ENCODE data around the gene TBCEL. TPM values are rescaled to one million over a fixed set of nuclear protein-coding genes. Genes with fewer than 3 reads are reported as not detected.

Gene TBCEL
- total RNA-seq, 1 donor from 2014 or later, result 25.0 TPM

- no peak overlapping the region for H3K4me3 ChIP-seq
- H3K36me3 ChIP-seq, result no peaks in the 10 kb centered on the region
- intact Hi-C loops (cut with micrococcal nuclease), result no loop called here
- DNase-seq, result no peak
- H3K9me3 ChIP-seq (replicated peaks), result no peaks in the 10 kb centered on the region
- H3K27me3 ChIP-seq (ENCODE audit: low read depth), result peaks cover 43% of the 10 kb centered on the region
- H3K4me1 ChIP-seq, result peaks cover 3% of the 10 kb centered on the region
- TF ChIP-seq CTCF (IDR thresholded peaks at IDR 0.05; ENCODE audit: borderline replicate concordance), result no peak
- no peak overlapping the region for H3K27ac ChIP-seq (replicated peaks)
Observed at GRCh38 chr11:120978701-120979100, 45.2 kb upstream of the TBCEL start.

- peak; percentile 24 for DNase-seq
- H3K4me3 ChIP-seq, result peak overlapping the region; percentile 65
- peak; percentile 52 for TF ChIP-seq CTCF (IDR thresholded peaks at IDR 0.05; ENCODE audit: borderline replicate concordance)
- intact Hi-C loops (cut with micrococcal nuclease), result no loop called here
- no peaks in the 10 kb centered on the region for H3K9me3 ChIP-seq (replicated peaks)
- H3K36me3 ChIP-seq, result no peaks in the 10 kb centered on the region
- H3K27me3 ChIP-seq (ENCODE audit: low read depth), result peaks cover 51% of the 10 kb centered on the region
- H3K27ac ChIP-seq (replicated peaks), result no peak overlapping the region
- peaks cover 12% of the 10 kb centered on the region for H3K4me1 ChIP-seq
Observed at GRCh38 chr11:120985718-120986569, 38.0 kb upstream of the TBCEL start.

GRCh38 chr11:120988603-120989002 lies 35.3 kb upstream of the TBCEL start:
- H3K27me3 ChIP-seq (ENCODE audit: low read depth), result peaks cover 59% of the 10 kb centered on the region
- H3K4me3 ChIP-seq, result no peak overlapping the region
- H3K27ac ChIP-seq (replicated peaks), result no peak overlapping the region
- H3K36me3 ChIP-seq, result no peaks in the 10 kb centered on the region
- intact Hi-C loops (cut with micrococcal nuclease), result no loop called here
- H3K4me1 ChIP-seq, result peaks cover 12% of the 10 kb centered on the region
- no peak for TF ChIP-seq CTCF (IDR thresholded peaks at IDR 0.05; ENCODE audit: borderline replicate concordance)
- no peaks in the 10 kb centered on the region for H3K9me3 ChIP-seq (replicated peaks)
- DNase-seq, result no peak

GRCh38 chr11:120991830-120992686 lies 31.8 kb upstream of the TBCEL start:
- Histone ChIP-seq H3K9me3 (replicated peaks) (no peaks in the 10 kb centered on the region), H3K4me3 (no peak overlapping the region), H3K4me1 (no peaks in the 10 kb centered on the region), H3K27me3 (ENCODE audit: low read depth) (peaks cover 47% of the 10 kb centered on the region), H3K27ac (replicated peaks) (no peak overlapping the region), H3K36me3 (no peaks in the 10 kb centered on the region)
- intact Hi-C loops (cut with micrococcal nuclease), result no loop called here
- DNase-seq, result no peak
- no peak for TF ChIP-seq CTCF (IDR thresholded peaks at IDR 0.05; ENCODE audit: borderline replicate concordance)

GRCh38 chr11:120994091-120994859 lies 29.6 kb upstream of the TBCEL start:
- H3K27me3 ChIP-seq (ENCODE audit: low read depth), result peaks cover 65% of the 10 kb centered on the region
- no peak overlapping the region for H3K27ac ChIP-seq (replicated peaks)
- TF ChIP-seq CTCF (IDR thresholded peaks at IDR 0.05; ENCODE audit: borderline replicate concordance), result no peak
- no peaks in the 10 kb centered on the region for H3K36me3 ChIP-seq
- H3K4me1 ChIP-seq, result no peaks in the 10 kb centered on the region
- intact Hi-C loops (cut with micrococcal nuclease), result no loop called here
- no peaks in the 10 kb centered on the region for H3K9me3 ChIP-seq (replicated peaks)
- no peak for DNase-seq
- H3K4me3 ChIP-seq, result no peak overlapping the region

All from left ventricle myocardium inferior (tissue), 1 donor.